Upper lobe of right lung (tissue), 1 donor: ENCODE measurements around the gene TREML4. TPM values are rescaled to one million over a fixed set of nuclear protein-coding genes. Genes with fewer than 3 reads are reported as not detected.

Experiments used
- ATAC-seq: fragments of 200-7000 bp; cut with Tn5 transposase; one replicate; pipeline ENCODE4 v1.9.1; 2020; ENCODE audit warnings: mild to moderate bottlenecking, moderate library complexity
- DNase-seq: peaks from one replicate; pipeline ENCODE4 v3.0.0-alpha.2; 2020
- H3K27ac ChIP-seq: fragments of 200-600 bp; one replicate; pipeline ENCODE4 v1.8.0; 2022
- H3K27me3 ChIP-seq: fragments of 200-600 bp; one replicate; pipeline ENCODE4 v1.8.0; 2022; ENCODE audit warnings: mild to moderate bottlenecking
- H3K36me3 ChIP-seq: fragments of 200-600 bp; one replicate; pipeline ENCODE4 v1.8.0; 2022
- H3K4me1 ChIP-seq: fragments of 200-600 bp; one replicate; pipeline ENCODE4 v1.8.0; 2022
- H3K4me3 ChIP-seq: fragments of 200-600 bp; one replicate; pipeline ENCODE4 v1.8.0; 2022; ENCODE audit warnings: mild to moderate bottlenecking
- H3K9me3 ChIP-seq: fragments of 200-600 bp; one replicate; pipeline ENCODE4 v1.8.0; 2022
- intact Hi-C: fragments of 100-400 bp; cut with DNase I; formaldehyde crosslinking; loops from one replicate; pipeline ENCODE4 v1.11.0; 2022
- total RNA-seq: library from RNA; stranded (reverse); fragmentation: NEBNext Ultra II Directional; extraction: Animal tissue kit (Norgen Biotek cat#: 25700); gene quantifications from one replicate; pipeline ENCODE4 v1.2.1, GENCODE V29; 2021
- TF ChIP-seq, protein P1 (sequence below): fragments of 200-600 bp; IDR thresholded peaks from one replicate; pipeline ENCODE4 v1.8.0; 2022; ENCODE audit warnings: antibody characterized with exemption
- donor health status: DM: no; HTN: yes; CAD: no; lungs with severe emphysema.

Gene TREML4
- total RNA-seq, 1 donor from 2014 or later = not detected

DNA sequence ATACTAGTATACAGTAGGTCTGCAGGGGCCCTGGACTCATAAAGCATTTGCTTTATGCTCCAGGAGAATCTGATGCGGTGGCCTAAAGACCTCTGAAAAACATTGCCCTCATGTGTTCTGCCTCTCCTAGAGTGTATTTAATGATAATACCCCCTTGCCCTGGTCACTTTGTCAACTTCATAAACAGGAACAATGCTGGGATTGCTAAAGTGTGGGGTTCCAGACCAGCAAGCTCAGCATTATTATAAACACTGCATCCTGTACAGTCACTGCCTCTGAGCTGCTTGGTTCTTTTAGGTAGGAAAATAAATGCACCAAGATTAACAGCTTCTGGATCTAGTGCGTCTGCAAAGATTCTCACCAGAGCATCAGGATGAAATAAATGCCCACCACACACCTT, 46.1 kb downstream of the TREML4 start:
- H3K27me3 ChIP-seq = no peaks in the 10 kb centered on the region
- intact Hi-C loops = no loop called here
- H3K36me3 ChIP-seq = no peaks in the 10 kb centered on the region
- no peak overlapping the region for H3K27ac ChIP-seq
- no peak overlapping the region for H3K4me3 ChIP-seq
- TF ChIP-seq, protein P1, sequence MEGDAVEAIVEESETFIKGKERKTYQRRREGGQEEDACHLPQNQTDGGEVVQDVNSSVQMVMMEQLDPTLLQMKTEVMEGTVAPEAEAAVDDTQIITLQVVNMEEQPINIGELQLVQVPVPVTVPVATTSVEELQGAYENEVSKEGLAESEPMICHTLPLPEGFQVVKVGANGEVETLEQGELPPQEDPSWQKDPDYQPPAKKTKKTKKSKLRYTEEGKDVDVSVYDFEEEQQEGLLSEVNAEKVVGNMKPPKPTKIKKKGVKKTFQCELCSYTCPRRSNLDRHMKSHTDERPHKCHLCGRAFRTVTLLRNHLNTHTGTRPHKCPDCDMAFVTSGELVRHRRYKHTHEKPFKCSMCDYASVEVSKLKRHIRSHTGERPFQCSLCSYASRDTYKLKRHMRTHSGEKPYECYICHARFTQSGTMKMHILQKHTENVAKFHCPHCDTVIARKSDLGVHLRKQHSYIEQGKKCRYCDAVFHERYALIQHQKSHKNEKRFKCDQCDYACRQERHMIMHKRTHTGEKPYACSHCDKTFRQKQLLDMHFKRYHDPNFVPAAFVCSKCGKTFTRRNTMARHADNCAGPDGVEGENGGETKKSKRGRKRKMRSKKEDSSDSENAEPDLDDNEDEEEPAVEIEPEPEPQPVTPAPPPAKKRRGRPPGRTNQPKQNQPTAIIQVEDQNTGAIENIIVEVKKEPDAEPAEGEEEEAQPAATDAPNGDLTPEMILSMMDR = no peak
- ATAC-seq (no peak), DNase-seq (no peak)
- H3K9me3 ChIP-seq = no peaks in the 10 kb centered on the region
- H3K4me1 ChIP-seq = peaks cover 8% of the 10 kb centered on the region

DNA sequence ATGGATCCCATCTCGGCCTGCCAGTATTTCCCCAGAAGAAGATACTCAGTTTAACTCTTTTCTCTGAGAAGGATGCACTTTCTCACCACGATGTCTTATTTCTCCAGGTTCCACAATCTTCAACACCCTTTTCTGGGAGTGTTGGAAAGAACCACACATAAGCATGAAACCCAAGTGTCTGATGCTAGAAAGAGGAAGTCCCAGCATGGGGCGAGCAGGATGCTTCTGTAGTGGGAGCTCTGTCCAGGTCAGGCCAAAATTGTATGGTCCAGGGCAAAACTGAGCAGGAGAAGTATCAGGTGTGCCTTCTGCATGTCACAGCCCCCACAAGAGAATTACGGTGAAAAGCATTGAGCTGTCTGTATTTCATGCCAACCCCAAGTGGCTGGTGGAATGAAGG, 47.3 kb downstream of the TREML4 start:
- ATAC-seq = no peak
- Histone ChIP-seq H3K36me3 (no peaks in the 10 kb centered on the region), H3K9me3 (no peaks in the 10 kb centered on the region), H3K4me1 (peaks cover 10% of the 10 kb centered on the region), H3K4me3 (no peak overlapping the region), H3K27ac (no peak overlapping the region), H3K27me3 (no peaks in the 10 kb centered on the region)
- no peak for DNase-seq
- TF ChIP-seq, protein P1 = no peak
- intact Hi-C loops = no loop called here

- Histone ChIP-seq H3K9me3 (no peaks in the 10 kb centered on the region), H3K4me3 (no peak overlapping the region)
Measured at GRCh38 chr6:41277605-41278004, 49.5 kb downstream of the TREML4 start.

DNA sequence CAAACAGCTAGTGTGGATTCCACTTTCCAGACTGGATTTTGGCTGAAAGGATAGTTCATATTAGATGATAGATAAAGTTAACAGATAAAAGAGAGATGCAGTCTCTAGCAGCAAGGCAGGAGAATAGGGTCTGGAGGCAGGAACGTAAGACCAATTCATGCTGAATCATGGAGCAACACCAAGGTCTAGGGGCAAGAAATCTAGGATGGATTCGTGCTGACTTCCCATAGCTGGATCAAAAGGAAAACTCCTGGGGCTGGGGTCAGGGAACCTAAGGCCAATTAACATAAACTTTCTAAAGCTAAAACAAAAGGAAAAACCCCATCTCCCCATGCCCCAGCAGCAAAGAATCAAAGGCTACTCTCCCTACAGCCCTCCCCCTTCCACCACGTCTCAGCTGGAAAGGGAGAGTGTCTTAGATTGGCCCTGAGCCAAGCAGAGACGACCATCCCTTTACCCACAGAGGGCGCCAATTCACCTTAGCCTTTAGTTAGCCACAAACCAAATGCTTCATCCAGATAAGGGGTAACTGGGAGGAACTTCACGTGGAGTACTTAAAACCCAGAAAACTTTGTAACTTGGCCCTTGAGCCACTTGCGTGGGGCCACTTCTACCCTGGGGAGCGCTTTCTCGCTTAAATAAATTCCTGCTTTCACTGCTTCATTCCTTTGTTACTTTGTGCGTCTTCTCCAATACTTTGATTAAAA, 50.7 kb downstream of the TREML4 start:
- Histone ChIP-seq H3K36me3 (no peaks in the 10 kb centered on the region), H3K27me3 (no peaks in the 10 kb centered on the region), H3K4me3 (no peak overlapping the region), H3K4me1 (peaks cover 10% of the 10 kb centered on the region), H3K9me3 (no peaks in the 10 kb centered on the region), H3K27ac (peak overlapping the region; percentile 52)
- TF ChIP-seq, protein P1 = peak; percentile 55
- intact Hi-C loops = no loop called here
- ATAC-seq (peak; percentile 89), DNase-seq (no peak)

More at GRCh38 chr6:41277605-41278004, 49.5 kb downstream of the TREML4 start:
- H3K36me3 ChIP-seq = no peaks in the 10 kb centered on the region
- intact Hi-C loops = no loop called here
- ATAC-seq (no peak), DNase-seq (no peak)
- TF ChIP-seq, protein P1 = no peak
- no peaks in the 10 kb centered on the region for H3K27me3 ChIP-seq
- no peak overlapping the region for H3K27ac ChIP-seq
- H3K4me1 ChIP-seq = peaks cover 10% of the 10 kb centered on the region

- H3K36me3 ChIP-seq = no peaks in the 10 kb centered on the region
- TF ChIP-seq, protein P1 = no peak
- no peak overlapping the region for H3K27ac ChIP-seq
- DNase-seq (no peak), ATAC-seq (peak; percentile 72)
- H3K4me1 ChIP-seq = peaks cover 17% of the 10 kb centered on the region
- H3K4me3 ChIP-seq = no peak overlapping the region
- H3K27me3 ChIP-seq = no peaks in the 10 kb centered on the region
- intact Hi-C loops = no loop called here
- H3K9me3 ChIP-seq = no peaks in the 10 kb centered on the region
Measured at GRCh38 chr6:41280381-41281057, 52.4 kb downstream of the TREML4 start.
